22Rv1 (cell line): ENCODE data around the gene SPTBN1.

Source experiments
- ZFX ChIP-seq: fragments of 450-650 bp; IDR thresholded peaks from 2 replicates; pipeline ENCODE4 v1.6.1; 2017; ENCODE audit warnings: antibody characterized with exemption, borderline replicate concordance
- TF ChIP-seq, protein P1 (sequence below): fragments of 450-650 bp; IDR thresholded peaks from 2 replicates; pipeline ENCODE4 v1.5.1; 2017; ENCODE audit warnings: mild to moderate bottlenecking

DNA sequence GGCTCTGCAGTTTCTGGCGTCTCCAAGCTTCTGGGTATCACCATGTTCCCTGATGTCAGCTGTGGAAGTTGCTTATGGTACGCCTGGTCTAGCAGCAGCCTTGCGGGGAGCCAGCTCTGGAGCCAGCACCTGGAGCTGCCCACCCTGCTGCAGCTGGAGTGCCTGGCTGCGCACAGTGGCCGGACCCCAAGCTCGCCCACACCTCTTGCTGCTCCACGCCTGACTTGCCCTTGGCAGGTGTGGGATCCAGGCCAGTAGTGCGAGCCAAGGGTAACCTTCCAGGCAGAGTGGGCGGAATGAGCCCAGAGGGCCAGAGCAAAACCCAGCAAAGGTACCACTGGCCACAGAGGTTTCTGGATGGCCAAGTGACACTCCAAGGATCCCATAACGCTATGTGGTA is 254.1 kb downstream of the SPTBN1 start:
- TF ChIP-seq, protein P1, sequence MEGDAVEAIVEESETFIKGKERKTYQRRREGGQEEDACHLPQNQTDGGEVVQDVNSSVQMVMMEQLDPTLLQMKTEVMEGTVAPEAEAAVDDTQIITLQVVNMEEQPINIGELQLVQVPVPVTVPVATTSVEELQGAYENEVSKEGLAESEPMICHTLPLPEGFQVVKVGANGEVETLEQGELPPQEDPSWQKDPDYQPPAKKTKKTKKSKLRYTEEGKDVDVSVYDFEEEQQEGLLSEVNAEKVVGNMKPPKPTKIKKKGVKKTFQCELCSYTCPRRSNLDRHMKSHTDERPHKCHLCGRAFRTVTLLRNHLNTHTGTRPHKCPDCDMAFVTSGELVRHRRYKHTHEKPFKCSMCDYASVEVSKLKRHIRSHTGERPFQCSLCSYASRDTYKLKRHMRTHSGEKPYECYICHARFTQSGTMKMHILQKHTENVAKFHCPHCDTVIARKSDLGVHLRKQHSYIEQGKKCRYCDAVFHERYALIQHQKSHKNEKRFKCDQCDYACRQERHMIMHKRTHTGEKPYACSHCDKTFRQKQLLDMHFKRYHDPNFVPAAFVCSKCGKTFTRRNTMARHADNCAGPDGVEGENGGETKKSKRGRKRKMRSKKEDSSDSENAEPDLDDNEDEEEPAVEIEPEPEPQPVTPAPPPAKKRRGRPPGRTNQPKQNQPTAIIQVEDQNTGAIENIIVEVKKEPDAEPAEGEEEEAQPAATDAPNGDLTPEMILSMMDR, result no peak
- no peak for TF ChIP-seq ZFX
